Mucosa of descending colon (tissue), 3 donors: ENCODE measurements around the gene ERBB2. TPM values are rescaled to one million over a fixed set of nuclear protein-coding genes. Genes with fewer than 3 reads are reported as not detected.
A peak's percentile ranks its signal among the peaks of the same experiment; 100 is the strongest.
"Not testable (repeated sequence)": the region's sequence is repeated elsewhere in the genome, so short reads cannot be mapped to it uniquely, and the experiment has no call there.

Experiments used
- ATAC-seq: fragments of 200-7000 bp; cut with Tn5 transposase; one replicate; pipeline ENCODE4 v1.9.1; 2020; ENCODE audit warnings: mild to moderate bottlenecking, moderate library complexity
- DNase-seq, 3 donors: peaks; one replicate each; pipeline ENCODE4 v3.0.0-alpha.2; 2020
- H3K36me3 ChIP-seq: fragments of 200-600 bp; one replicate; pipeline ENCODE4 v1.8.0; 2021; ENCODE audit warnings: low read depth, mild to moderate bottlenecking
- H3K4me1 ChIP-seq: fragments of 200-600 bp; one replicate; pipeline ENCODE4 v1.8.0; 2021; ENCODE audit warnings: low read depth, mild to moderate bottlenecking
- H3K4me3 ChIP-seq: fragments of 200-600 bp; one replicate; pipeline ENCODE4 v1.8.0; 2021; ENCODE audit warnings: mild to moderate bottlenecking
- H3K9me3 ChIP-seq: fragments of 200-600 bp; one replicate; pipeline ENCODE4 v1.8.0; 2021; ENCODE audit warnings: mild to moderate bottlenecking
- intact Hi-C, 2 donors: fragments of 100-400 bp; cut with DNase I in 1 of 2; cut with micrococcal nuclease in 1 of 2; formaldehyde crosslinking; loops; one replicate each; pipeline versions ENCODE4 v1.11.0 to v1.11.1; 2022; cut with DNase I, micrococcal nuclease
- total RNA-seq, 3 donors: library from RNA; stranded (reverse); fragmentation: NEBNext Ultra II Directional in 2 of 3; extraction: Animal tissue kit (Norgen Biotek cat#: 25700) in 2 of 3; gene quantifications; one replicate each; pipeline versions ENCODE4 v1.2.1 to v1.2.4, GENCODE V29; 2021 to 2023
- TF ChIP-seq, protein P1 (sequence below): fragments of 200-600 bp; IDR thresholded peaks from one replicate; pipeline ENCODE4 v1.8.0; 2022; ENCODE audit warnings: antibody characterized with exemption, mild to moderate bottlenecking
- donor health status: DM: no; HTN: no; CAD: no; lungs with moderate emphysema.
- donor health status: DM: no; HTN: no; CAD: no.
- donor health status: DM: no; HTN: yes; CAD: no.

The ERBB2 gene
- total RNA-seq, 3 donors from 2014 or later: 104 to 284 (median 161) TPM

DNA sequence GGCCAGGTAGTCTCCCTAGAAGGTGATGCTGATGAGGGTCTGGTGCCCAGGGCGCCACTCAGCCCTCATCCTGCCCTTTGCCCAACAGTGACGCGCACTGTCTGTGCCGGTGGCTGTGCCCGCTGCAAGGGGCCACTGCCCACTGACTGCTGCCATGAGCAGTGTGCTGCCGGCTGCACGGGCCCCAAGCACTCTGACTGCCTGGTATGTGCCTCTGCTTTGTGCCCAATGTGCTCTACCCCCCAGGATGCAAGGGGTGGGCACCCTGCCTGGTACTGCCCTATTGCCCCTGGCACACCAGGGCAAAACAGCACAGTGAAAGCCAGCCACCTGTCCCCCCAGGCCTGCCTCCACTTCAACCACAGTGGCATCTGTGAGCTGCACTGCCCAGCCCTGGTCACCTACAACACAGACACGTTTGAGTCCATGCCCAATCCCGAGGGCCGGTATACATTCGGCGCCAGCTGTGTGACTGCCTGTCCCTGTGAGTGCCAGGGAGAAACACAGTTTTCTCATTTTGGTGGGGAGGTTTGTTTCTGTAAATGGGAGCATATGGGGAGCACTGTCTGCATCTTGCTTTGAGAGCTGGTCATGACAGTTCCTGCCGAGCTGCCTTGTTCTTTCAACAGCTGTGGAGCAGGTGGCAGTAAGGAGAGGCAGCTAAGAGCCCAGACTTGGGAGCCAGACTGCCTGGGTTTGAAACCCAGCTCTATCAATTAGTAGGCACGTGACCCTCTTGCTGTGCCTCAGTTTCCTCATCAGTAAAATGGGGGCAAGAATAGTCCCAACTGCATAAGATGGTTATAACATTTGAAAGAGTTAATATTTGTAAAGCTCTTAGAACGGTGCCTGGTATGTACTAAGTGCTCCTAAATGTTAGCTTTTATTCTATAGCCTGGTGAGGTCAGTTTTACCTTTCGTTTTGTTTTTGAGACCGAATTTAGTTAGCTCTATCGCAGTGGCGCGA is 10.4 kb downstream of the ERBB2 start:
- DNase-seq: no peak
- H3K4me1 ChIP-seq: peaks cover 25% of the 10 kb centered on the region
- TF ChIP-seq, protein P1, sequence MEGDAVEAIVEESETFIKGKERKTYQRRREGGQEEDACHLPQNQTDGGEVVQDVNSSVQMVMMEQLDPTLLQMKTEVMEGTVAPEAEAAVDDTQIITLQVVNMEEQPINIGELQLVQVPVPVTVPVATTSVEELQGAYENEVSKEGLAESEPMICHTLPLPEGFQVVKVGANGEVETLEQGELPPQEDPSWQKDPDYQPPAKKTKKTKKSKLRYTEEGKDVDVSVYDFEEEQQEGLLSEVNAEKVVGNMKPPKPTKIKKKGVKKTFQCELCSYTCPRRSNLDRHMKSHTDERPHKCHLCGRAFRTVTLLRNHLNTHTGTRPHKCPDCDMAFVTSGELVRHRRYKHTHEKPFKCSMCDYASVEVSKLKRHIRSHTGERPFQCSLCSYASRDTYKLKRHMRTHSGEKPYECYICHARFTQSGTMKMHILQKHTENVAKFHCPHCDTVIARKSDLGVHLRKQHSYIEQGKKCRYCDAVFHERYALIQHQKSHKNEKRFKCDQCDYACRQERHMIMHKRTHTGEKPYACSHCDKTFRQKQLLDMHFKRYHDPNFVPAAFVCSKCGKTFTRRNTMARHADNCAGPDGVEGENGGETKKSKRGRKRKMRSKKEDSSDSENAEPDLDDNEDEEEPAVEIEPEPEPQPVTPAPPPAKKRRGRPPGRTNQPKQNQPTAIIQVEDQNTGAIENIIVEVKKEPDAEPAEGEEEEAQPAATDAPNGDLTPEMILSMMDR: no peak
- no peak for ATAC-seq
- H3K9me3 ChIP-seq: no peaks in the 10 kb centered on the region
- intact Hi-C loops: no loop called here
- peaks cover 4% of the 10 kb centered on the region for H3K36me3 ChIP-seq
- no peak overlapping the region for H3K4me3 ChIP-seq

DNA sequence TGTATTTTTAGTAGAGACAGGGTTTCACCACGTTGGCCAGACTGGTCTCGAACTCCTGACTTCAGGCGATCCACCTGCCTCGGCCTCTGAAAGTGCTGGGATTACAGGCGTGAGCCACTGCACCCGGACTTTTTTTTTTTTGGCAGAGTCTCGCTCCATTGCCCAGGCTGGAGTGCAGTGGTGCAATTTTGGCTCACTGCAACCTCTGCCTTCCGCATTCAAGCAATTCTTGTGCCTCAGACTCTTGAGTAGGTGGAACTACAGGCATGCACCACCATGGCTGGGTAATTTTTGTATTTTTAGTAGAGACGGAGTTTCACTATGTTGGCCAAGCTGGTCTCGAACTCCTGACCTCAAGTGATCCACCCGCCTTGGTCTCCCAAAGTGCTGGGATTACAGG is 11.2 kb downstream of the ERBB2 start:
- ATAC-seq, H3K36me3 ChIP-seq, intact Hi-C loops, H3K9me3 ChIP-seq, H3K4me3 ChIP-seq: not testable (repeated sequence)
- H3K4me1 ChIP-seq: peaks cover 25% of the 10 kb centered on the region
- DNase-seq: peak in 1 of 3 donors; percentile 6

DNA sequence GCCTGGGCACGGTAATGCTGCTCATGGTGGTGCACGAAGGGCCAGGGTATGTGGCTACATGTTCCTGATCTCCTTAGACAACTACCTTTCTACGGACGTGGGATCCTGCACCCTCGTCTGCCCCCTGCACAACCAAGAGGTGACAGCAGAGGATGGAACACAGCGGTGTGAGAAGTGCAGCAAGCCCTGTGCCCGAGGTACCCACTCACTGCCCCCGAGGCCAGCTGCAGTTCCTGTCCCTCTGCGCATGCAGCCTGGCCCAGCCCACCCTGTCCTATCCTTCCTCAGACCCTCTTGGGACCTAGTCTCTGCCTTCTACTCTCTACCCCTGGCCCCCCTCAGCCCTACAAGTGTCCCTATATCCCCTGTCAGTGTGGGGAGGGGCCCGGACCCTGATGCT is 12.0 kb downstream of the ERBB2 start:
- DNase-seq (peak in 1 of 3 donors; percentile 27), ATAC-seq (no peak)
- intact Hi-C loops: no loop called here
- Histone ChIP-seq H3K4me3 (no peak overlapping the region), H3K4me1 (peaks cover 22% of the 10 kb centered on the region), H3K9me3 (no peaks in the 10 kb centered on the region), H3K36me3 (peaks cover 4% of the 10 kb centered on the region)
- TF ChIP-seq, protein P1: no peak

DNA sequence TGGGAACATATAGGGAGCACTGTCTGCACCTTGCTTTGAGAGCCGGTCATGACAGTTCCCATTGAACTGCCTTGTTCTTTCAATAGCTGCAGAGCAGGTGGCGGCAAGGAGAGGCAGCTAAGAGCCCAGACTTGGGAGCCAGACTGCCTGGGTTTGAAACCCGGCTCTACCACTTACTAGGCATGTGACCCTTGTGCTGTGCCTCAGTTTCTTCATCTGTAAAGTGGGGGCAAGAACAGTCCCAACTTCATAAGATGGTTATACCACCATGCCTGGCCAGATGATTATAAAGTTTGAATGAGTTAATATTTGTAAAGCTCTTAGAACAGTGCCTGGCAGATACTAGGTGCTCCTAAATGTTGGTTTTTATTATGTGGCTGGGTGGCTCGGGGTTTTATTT is 14.4 kb downstream of the ERBB2 start:
- Histone ChIP-seq H3K4me3 (no peak overlapping the region), H3K4me1 (peaks cover 22% of the 10 kb centered on the region), H3K36me3 (peaks cover 4% of the 10 kb centered on the region), H3K9me3 (no peaks in the 10 kb centered on the region)
- peak in 1 of 3 donors; percentile 7 for DNase-seq
- intact Hi-C loops: no loop called here
- TF ChIP-seq, protein P1: no peak
- ATAC-seq: no peak

DNA sequence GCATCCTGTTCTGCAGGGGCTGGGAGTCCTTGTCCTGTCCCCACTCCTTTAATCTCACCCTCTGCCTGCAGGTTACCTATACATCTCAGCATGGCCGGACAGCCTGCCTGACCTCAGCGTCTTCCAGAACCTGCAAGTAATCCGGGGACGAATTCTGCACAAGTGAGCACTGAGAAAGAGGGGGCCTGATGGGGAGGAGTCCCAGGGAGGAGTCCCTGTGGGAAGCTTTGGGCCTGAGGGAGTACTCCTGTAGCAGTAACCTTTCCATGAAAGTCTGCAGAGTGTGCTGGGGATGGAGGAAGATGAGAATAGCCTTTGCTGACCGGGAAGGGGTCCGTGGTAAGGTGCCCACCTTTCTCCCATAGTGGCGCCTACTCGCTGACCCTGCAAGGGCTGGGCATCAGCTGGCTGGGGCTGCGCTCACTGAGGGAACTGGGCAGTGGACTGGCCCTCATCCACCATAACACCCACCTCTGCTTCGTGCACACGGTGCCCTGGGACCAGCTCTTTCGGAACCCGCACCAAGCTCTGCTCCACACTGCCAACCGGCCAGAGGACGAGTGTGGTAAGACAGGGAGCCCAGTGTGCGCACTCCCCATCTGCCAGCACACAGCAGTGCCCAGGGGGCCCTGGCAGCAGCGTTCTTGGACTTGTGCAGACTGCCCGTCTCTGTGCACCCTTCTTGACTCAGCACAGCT is 15.7 kb downstream of the ERBB2 start:
- intact Hi-C loops: no loop called here
- Histone ChIP-seq H3K4me3 (no peak overlapping the region), H3K36me3 (peaks cover 4% of the 10 kb centered on the region), H3K4me1 (peaks cover 22% of the 10 kb centered on the region), H3K9me3 (no peaks in the 10 kb centered on the region)
- ATAC-seq (no peak), DNase-seq (peak in 1 of 3 donors; percentile 51)
- TF ChIP-seq, protein P1: no peak
